ENCODE results near the gene CXADR.
"Not testable (repeated sequence)": the region's sequence is repeated elsewhere in the genome, so short reads cannot be mapped to it uniquely, and the experiment has no call there.

Gene CXADR

GRCh38 chr21:17502985-17503384 is 9.9 kb upstream of the CXADR start:
- DNase-seq (ENCODE audit: low read depth), result not testable (repeated sequence)

- no peak for DNase-seq (ENCODE audit: low read depth)
These were observed 5.9 kb upstream of the CXADR start for GRCh38 chr21:17506951-17507350.

- no peak for DNase-seq (ENCODE audit: low read depth)
These were observed 5.3 kb upstream of the CXADR start for GRCh38 chr21:17507591-17507990.

- peak; percentile 9 for DNase-seq (ENCODE audit: low read depth)
These were observed 626 bp downstream of the CXADR start for GRCh38 chr21:17513214-17514123.

GRCh38 chr21:17514124-17514845 is 1.4 kb downstream of the CXADR start:
- no peak for DNase-seq (ENCODE audit: low read depth)

GRCh38 chr21:17517008-17517407 is 4.2 kb downstream of the CXADR start:
- not testable (repeated sequence) for DNase-seq (ENCODE audit: low read depth)

GRCh38 chr21:17519208-17519738 is 6.4 kb downstream of the CXADR start:
- no peak for DNase-seq (ENCODE audit: low read depth)

- DNase-seq (ENCODE audit: low read depth), result no peak
These were observed 7.2 kb downstream of the CXADR start for GRCh38 chr21:17519965-17520609.

- DNase-seq (ENCODE audit: low read depth), result no peak
These were observed 10.2 kb downstream of the CXADR start for GRCh38 chr21:17523007-17523451.

- DNase-seq (ENCODE audit: low read depth), result not testable (repeated sequence)
These were observed 11.2 kb downstream of the CXADR start for GRCh38 chr21:17523979-17524494.

GRCh38 chr21:17524635-17525034 is 11.8 kb downstream of the CXADR start:
- no peak for DNase-seq (ENCODE audit: low read depth)

GRCh38 chr21:17526776-17527175 is 13.9 kb downstream of the CXADR start:
- DNase-seq (ENCODE audit: low read depth), result no peak

- no peak for DNase-seq (ENCODE audit: low read depth)
These were observed 14.4 kb downstream of the CXADR start for GRCh38 chr21:17527240-17527639.

- no peak for DNase-seq (ENCODE audit: low read depth)
These were observed 14.9 kb downstream of the CXADR start for GRCh38 chr21:17527711-17528110.

GRCh38 chr21:17529648-17530047 is 16.8 kb downstream of the CXADR start:
- no peak for DNase-seq (ENCODE audit: low read depth)

- DNase-seq (ENCODE audit: low read depth), result no peak
These were observed 19.4 kb downstream of the CXADR start for GRCh38 chr21:17532292-17532691.

GRCh38 chr21:17536381-17536780 is 23.5 kb downstream of the CXADR start:
- no peak for DNase-seq (ENCODE audit: low read depth)

- no peak for DNase-seq (ENCODE audit: low read depth)
These were observed 24.5 kb downstream of the CXADR start for GRCh38 chr21:17537299-17537698.

GRCh38 chr21:17538576-17538975 is 25.7 kb downstream of the CXADR start:
- no peak for DNase-seq (ENCODE audit: low read depth)

GRCh38 chr21:17539323-17539722 is 26.5 kb downstream of the CXADR start:
- no peak for DNase-seq (ENCODE audit: low read depth)

GRCh38 chr21:17539743-17540341 is 27.0 kb downstream of the CXADR start:
- no peak for DNase-seq (ENCODE audit: low read depth)

GRCh38 chr21:17540530-17540929 is 27.7 kb downstream of the CXADR start:
- DNase-seq (ENCODE audit: low read depth), result no peak
